Thyroid gland (tissue), 4 donors: ENCODE results near the gene RETREG1.

Source experiments
- POLR2A ChIP-seq, 2 donors: fragments of 450-650 bp; IDR thresholded peaks; one replicate each; pipeline ENCODE4 v1.6.1; 2017; ENCODE audit warnings: antibody characterized with exemption in 2 of 2, mild to moderate bottlenecking in 2 of 2, moderate library complexity in 1 of 2
- TF ChIP-seq, protein P1 (sequence below), 6 experiments: fragments of 200-600 bp in 3 of 6; fragments of 450-650 bp in 3 of 6; sonication (generic) in 3 of 6; IDR thresholded peaks; one replicate each; pipeline ENCODE4 v1.5.1; 2016 to 2019; ENCODE audit warnings: antibody characterized with exemption in 6 of 6, mild to moderate bottlenecking in 2 of 6, inconsistent platforms in 1 of 6, moderate library complexity in 1 of 6

DNA sequence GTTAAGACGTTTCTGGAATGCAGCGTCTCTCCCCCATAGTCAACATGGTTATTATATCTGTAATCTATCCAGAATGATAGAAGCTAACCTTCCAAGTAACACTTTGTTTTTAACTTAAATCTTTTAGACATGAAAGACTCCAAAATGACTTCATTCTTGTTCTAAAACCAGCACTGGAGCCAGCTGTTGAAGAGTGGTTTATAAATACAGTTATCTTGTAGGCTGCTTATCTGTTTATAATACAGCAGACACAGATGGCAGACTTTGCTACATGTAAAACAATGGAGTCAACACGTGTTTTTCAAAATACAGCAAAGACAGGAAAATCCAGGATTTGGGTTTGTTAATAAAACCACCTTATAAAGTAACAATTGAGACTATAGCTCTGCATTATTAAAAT lies 48.8 kb upstream of the RETREG1 start:
- TF ChIP-seq POLR2A (IDR thresholded peaks at IDR 0.05) = no peak
- TF ChIP-seq, protein P1, sequence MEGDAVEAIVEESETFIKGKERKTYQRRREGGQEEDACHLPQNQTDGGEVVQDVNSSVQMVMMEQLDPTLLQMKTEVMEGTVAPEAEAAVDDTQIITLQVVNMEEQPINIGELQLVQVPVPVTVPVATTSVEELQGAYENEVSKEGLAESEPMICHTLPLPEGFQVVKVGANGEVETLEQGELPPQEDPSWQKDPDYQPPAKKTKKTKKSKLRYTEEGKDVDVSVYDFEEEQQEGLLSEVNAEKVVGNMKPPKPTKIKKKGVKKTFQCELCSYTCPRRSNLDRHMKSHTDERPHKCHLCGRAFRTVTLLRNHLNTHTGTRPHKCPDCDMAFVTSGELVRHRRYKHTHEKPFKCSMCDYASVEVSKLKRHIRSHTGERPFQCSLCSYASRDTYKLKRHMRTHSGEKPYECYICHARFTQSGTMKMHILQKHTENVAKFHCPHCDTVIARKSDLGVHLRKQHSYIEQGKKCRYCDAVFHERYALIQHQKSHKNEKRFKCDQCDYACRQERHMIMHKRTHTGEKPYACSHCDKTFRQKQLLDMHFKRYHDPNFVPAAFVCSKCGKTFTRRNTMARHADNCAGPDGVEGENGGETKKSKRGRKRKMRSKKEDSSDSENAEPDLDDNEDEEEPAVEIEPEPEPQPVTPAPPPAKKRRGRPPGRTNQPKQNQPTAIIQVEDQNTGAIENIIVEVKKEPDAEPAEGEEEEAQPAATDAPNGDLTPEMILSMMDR (IDR thresholded peaks at IDR 0.05) = no peak
